CD4-positive, CD25-positive, alpha-beta regulatory T cell (primary cell): Measurements from ENCODE around the gene TREM1. TPM values are rescaled to one million over a fixed set of nuclear protein-coding genes. Genes with fewer than 3 reads are reported as not detected.
"Not testable (repeated sequence)": the region's sequence is repeated elsewhere in the genome, so short reads cannot be mapped to it uniquely, and the experiment has no call there.

Experiments used
- ATAC-seq, 2 donors: fragments of 150-1000 bp; cut with Tn5 transposase; one replicate each; pipeline ENCODE4 v1.10.0; 2021; ENCODE audit warnings: low read depth in 2 of 2, moderate number of reproducible peaks in 2 of 2, moderate library complexity in 1 of 2
- DNase-seq, 3 donors: peaks; one replicate each; pipeline versions ENCODE4 v3.0.0 to v3.0.0-alpha.2; 2012 to 2022; ENCODE audit warnings: mixed read lengths in 1 of 3
- H3K27ac ChIP-seq: one replicate; pipeline ENCODE4 v1.7.0; 2013; ENCODE audit warnings: mild to moderate bottlenecking, low read length; ENCODE audit not compliant: insufficient read depth, poor library complexity, severe bottlenecking
- H3K27me3 ChIP-seq: one replicate; pipeline ENCODE4 v1.7.0; 2013; ENCODE audit warnings: low read length; ENCODE audit not compliant: control insufficient read depth, insufficient read depth
- H3K36me3 ChIP-seq: one replicate; pipeline ENCODE4 v1.7.0; 2013; ENCODE audit warnings: mild to moderate bottlenecking, low read length, moderate library complexity; ENCODE audit not compliant: control insufficient read depth, insufficient read depth
- H3K4me1 ChIP-seq: 2 replicates; pipeline ENCODE4 v1.7.0; 2013; ENCODE audit warnings: mild to moderate bottlenecking, low read length; ENCODE audit not compliant: insufficient read depth, control insufficient read depth, poor library complexity, severe bottlenecking
- H3K4me3 ChIP-seq: one replicate; pipeline ENCODE4 v1.7.0; 2013; ENCODE audit warnings: low read depth, mild to moderate bottlenecking, low read length, moderate library complexity
- H3K9me3 ChIP-seq, 2 experiments: 1 replicate in 1 of 2; 2 replicates in 1 of 2; pipeline ENCODE4 v1.7.0; 2013; ENCODE audit warnings: low read length in 2 of 2, mild to moderate bottlenecking in 1 of 2, moderate library complexity in 1 of 2; ENCODE audit not compliant: control insufficient read depth in 2 of 2
- H3K27ac Mint-ChIP-seq, 3 donors: one replicate each; pipeline ENCODE4 v1.8.0; 2020 to 2022; ENCODE audit warnings: mild to moderate bottlenecking in 3 of 3, mixed read lengths in 3 of 3, moderate library complexity in 2 of 3
- H3K27me3 Mint-ChIP-seq: one replicate; pipeline ENCODE4 v1.8.0; 2022; ENCODE audit warnings: mild to moderate bottlenecking, mixed read lengths
- H3K36me3 Mint-ChIP-seq: one replicate; pipeline ENCODE4 v1.8.0; 2020; ENCODE audit warnings: mixed read lengths
- H3K4me1 Mint-ChIP-seq, 4 donors: one replicate each; pipeline ENCODE4 v1.8.0; 2020 to 2022; ENCODE audit warnings: mixed read lengths in 4 of 4, mild to moderate bottlenecking in 1 of 4
- H3K4me3 Mint-ChIP-seq, 4 donors: one replicate each; pipeline ENCODE4 v1.8.0; 2020 to 2022; ENCODE audit warnings: mild to moderate bottlenecking in 4 of 4, mixed read lengths in 4 of 4, moderate library complexity in 3 of 4
- H3K9me3 Mint-ChIP-seq, 7 donors: one replicate each; pipeline ENCODE4 v1.8.0; 2020 to 2022; ENCODE audit warnings: mixed read lengths in 7 of 7, mild to moderate bottlenecking in 3 of 7, moderate library complexity in 2 of 7
- polyA plus RNA-seq, 4 donors: library from polyadenylated mRNA; unstranded; fragments of 300-500 nt; fragmentation: Illumina TruSeq; gene quantifications; one replicate each; pipeline ENCODE4 v1.2.3, GENCODE V29; 2021
- total RNA-seq: library from RNA; stranded (reverse); gene quantifications from one replicate; pipeline ENCODE4 v1.2.3, GENCODE V29; 2022

The TREM1 gene
- total and polyA plus RNA-seq, 5 donors from 2014 or later: 0.54 TPM; not detected in 4

DNA sequence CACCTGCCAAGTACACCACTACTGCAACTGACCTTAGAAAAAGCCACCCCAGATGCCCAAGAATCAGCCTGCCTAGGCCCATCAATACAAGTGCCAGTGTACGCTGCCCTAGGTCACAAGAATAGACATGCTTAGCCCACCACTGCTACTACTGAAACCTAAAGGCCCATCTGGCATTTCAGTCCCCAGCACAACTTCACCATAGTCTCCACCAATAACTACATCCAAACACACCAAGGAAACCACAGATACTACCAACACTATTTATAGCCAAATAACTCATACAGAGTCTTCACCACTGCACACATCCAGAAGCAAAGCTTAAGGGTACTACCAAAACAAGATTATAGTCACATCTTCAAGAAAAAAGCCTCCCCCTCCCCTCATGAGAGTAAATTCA, 30.1 kb downstream of the TREM1 start:
- H3K36me3 Mint-ChIP-seq: no peaks in the 10 kb centered on the region
- no peaks in the 10 kb centered on the region for H3K36me3 ChIP-seq
- H3K4me3 Mint-ChIP-seq: no peak overlapping the region
- H3K4me1 Mint-ChIP-seq: peaks cover 0 to 8% (median under 1%) of the 10 kb centered on the region in 4 donors
- no peaks in the 10 kb centered on the region for H3K4me1 ChIP-seq
- H3K27ac Mint-ChIP-seq: no peak overlapping the region
- H3K27me3 ChIP-seq: peaks cover 9% of the 10 kb centered on the region
- ATAC-seq (no peak), DNase-seq (no peak)
- peaks cover 4 to 10% of the 10 kb centered on the region in 2 experiments for H3K9me3 ChIP-seq
- peaks cover 17% of the 10 kb centered on the region for H3K27me3 Mint-ChIP-seq
- peaks cover 0 to 24% (median 6%) of the 10 kb centered on the region in 7 donors for H3K9me3 Mint-ChIP-seq
- no peak overlapping the region for H3K27ac ChIP-seq
- no peak overlapping the region for H3K4me3 ChIP-seq

- no peak overlapping the region for H3K4me3 ChIP-seq
- no peaks in the 10 kb centered on the region for H3K4me1 ChIP-seq
- Mint-ChIP-seq H3K4me1 (peaks cover 0 to 8% (median under 1%) of the 10 kb centered on the region in 4 donors), H3K27me3 (peaks cover 17% of the 10 kb centered on the region), H3K9me3 (peaks cover 0 to 18% (median 5%) of the 10 kb centered on the region in 7 donors), H3K4me3 (no peak overlapping the region), H3K36me3 (no peaks in the 10 kb centered on the region), H3K27ac (no peak overlapping the region)
- DNase-seq (no peak), ATAC-seq (no peak)
- H3K36me3 ChIP-seq: no peaks in the 10 kb centered on the region
- peaks cover 0 to 4% of the 10 kb centered on the region in 2 experiments for H3K9me3 ChIP-seq
- no peak overlapping the region for H3K27ac ChIP-seq
- peaks cover 9% of the 10 kb centered on the region for H3K27me3 ChIP-seq
Observed at GRCh38 chr6:41255638-41256246, 30.7 kb downstream of the TREM1 start.

DNA sequence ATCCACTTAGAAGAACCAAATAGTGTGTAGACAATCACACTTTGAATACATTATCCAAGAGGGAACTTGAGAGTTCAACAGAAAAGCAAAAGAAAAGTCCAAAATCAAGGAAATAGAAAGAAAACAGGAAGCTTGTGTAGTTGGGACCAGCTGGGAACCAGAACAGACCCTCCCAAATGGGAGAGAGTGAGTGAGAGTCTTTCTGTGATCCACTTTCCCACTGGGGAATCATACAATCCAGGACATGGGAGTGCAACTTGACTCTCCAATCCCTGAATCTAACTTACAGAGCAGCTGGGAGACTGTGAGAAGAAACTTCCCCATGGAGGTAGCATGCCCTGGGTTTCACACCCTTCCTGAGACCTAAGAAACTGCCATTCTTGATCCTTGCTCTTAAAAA, 31.4 kb downstream of the TREM1 start:
- peaks cover 16% of the 10 kb centered on the region for H3K27me3 Mint-ChIP-seq

GRCh38 chr6:41252401-41253169, 33.9 kb downstream of the TREM1 start:
- Histone ChIP-seq H3K9me3 (no peaks in the 10 kb centered on the region), H3K27ac (no peak overlapping the region), H3K4me3 (no peak overlapping the region), H3K27me3 (peaks cover 4% of the 10 kb centered on the region), H3K36me3 (no peaks in the 10 kb centered on the region), H3K4me1 (no peaks in the 10 kb centered on the region)
- Mint-ChIP-seq H3K27me3 (peaks cover 13% of the 10 kb centered on the region), H3K27ac (peak overlapping the region in 1 of 3 donors; percentile 1), H3K4me1 (peaks cover 0 to 17% (median under 1%) of the 10 kb centered on the region in 4 donors), H3K36me3 (no peaks in the 10 kb centered on the region), H3K9me3 (peaks cover 0 to 1% (median 0%) of the 10 kb centered on the region in 7 donors), H3K4me3 (no peak overlapping the region)
- no peak for ATAC-seq
- no peak for DNase-seq

More for the DNA sequence above, 31.4 kb downstream of the TREM1 start:
- Mint-ChIP-seq H3K4me3 (no peak overlapping the region), H3K27ac (no peak overlapping the region), H3K9me3 (peaks cover 0 to 15% (median 3%) of the 10 kb centered on the region in 7 donors), H3K36me3 (no peaks in the 10 kb centered on the region), H3K4me1 (peaks cover 0 to 8% (median under 1%) of the 10 kb centered on the region in 4 donors)
- H3K9me3 ChIP-seq: no peaks in the 10 kb centered on the region
- H3K27me3 ChIP-seq: peaks cover 9% of the 10 kb centered on the region
- H3K27ac ChIP-seq: no peak overlapping the region
- no peak for ATAC-seq
- H3K4me3 ChIP-seq: no peak overlapping the region
- no peaks in the 10 kb centered on the region for H3K4me1 ChIP-seq
- no peaks in the 10 kb centered on the region for H3K36me3 ChIP-seq
- DNase-seq: no peak

GRCh38 chr6:41247882-41248705, 38.4 kb downstream of the TREM1 start:
- Mint-ChIP-seq H3K4me3 (no peak overlapping the region), H3K36me3 (no peaks in the 10 kb centered on the region), H3K9me3 (peaks cover 0 to 5% (median 0%) of the 10 kb centered on the region in 7 donors), H3K27me3 (peaks cover 24% of the 10 kb centered on the region), H3K4me1 (peaks cover 0 to 15% (median 2%) of the 10 kb centered on the region in 4 donors), H3K27ac (peak overlapping the region in 2 of 3 donors; percentile 49 to 76)
- DNase-seq (no peak), ATAC-seq (no peak)
- Histone ChIP-seq H3K4me3 (no peak overlapping the region), H3K27ac (no peak overlapping the region), H3K4me1 (no peaks in the 10 kb centered on the region), H3K27me3 (peaks cover 4% of the 10 kb centered on the region), H3K9me3 (no peaks in the 10 kb centered on the region), H3K36me3 (no peaks in the 10 kb centered on the region)

- H3K27me3 ChIP-seq: peaks cover 2% of the 10 kb centered on the region
- no peak for ATAC-seq
- peaks cover 0 to 5% (median 0%) of the 10 kb centered on the region in 7 donors for H3K9me3 Mint-ChIP-seq
- H3K4me3 ChIP-seq: no peak overlapping the region
- H3K27ac Mint-ChIP-seq: peak overlapping the region in 1 of 3 donors; percentile 76
- no peak overlapping the region for H3K27ac ChIP-seq
- H3K4me3 Mint-ChIP-seq: no peak overlapping the region
- H3K36me3 ChIP-seq: no peaks in the 10 kb centered on the region
- H3K4me1 ChIP-seq: no peaks in the 10 kb centered on the region
- H3K36me3 Mint-ChIP-seq: no peaks in the 10 kb centered on the region
- H3K9me3 ChIP-seq: no peaks in the 10 kb centered on the region
- DNase-seq: no peak
- H3K27me3 Mint-ChIP-seq: peaks cover 27% of the 10 kb centered on the region
- H3K4me1 Mint-ChIP-seq: peaks cover 0 to 15% (median 2%) of the 10 kb centered on the region in 4 donors
Observed at GRCh38 chr6:41247288-41247865, 39.1 kb downstream of the TREM1 start.

- not testable (repeated sequence) for ATAC-seq, H3K4me3 Mint-ChIP-seq, H3K4me3 ChIP-seq, H3K27me3 ChIP-seq, H3K27ac ChIP-seq, DNase-seq, H3K36me3 ChIP-seq, H3K36me3 Mint-ChIP-seq, H3K4me1 ChIP-seq, H3K9me3 Mint-ChIP-seq, H3K9me3 ChIP-seq, H3K27ac Mint-ChIP-seq
- Mint-ChIP-seq H3K4me1 (peaks cover 0 to 15% (median 2%) of the 10 kb centered on the region in 4 donors), H3K27me3 (peaks cover 31% of the 10 kb centered on the region)
Observed at GRCh38 chr6:41246529-41246928, 40.0 kb downstream of the TREM1 start.
